Tibial nerve (tissue), 4 donors: ENCODE measurements around the gene FMNL2. TPM values are rescaled to one million over a fixed set of nuclear protein-coding genes. Genes with fewer than 3 reads are reported as not detected.

Experiments
- DNase-seq, 2 donors: peaks; one replicate each; pipeline ENCODE4 v3.0.0-alpha.2; 2019; ENCODE audit warnings: low spot score in 2 of 2
- H3K27ac ChIP-seq, 4 donors: fragments of 200-600 bp; sonication (generic) in 3 of 4; one replicate each; pipeline ENCODE4 v1.5.1; 2017 to 2019; ENCODE audit warnings: mild to moderate bottlenecking in 1 of 4
- H3K27me3 ChIP-seq, 2 donors: fragments of 200-600 bp; sonication (generic) in 1 of 2; one replicate each; pipeline versions ENCODE4 v1.5.1 to v1.6.0; 2017 to 2019
- H3K36me3 ChIP-seq, 3 donors: fragments of 200-600 bp; sonication (generic); one replicate each; pipeline ENCODE4 v1.5.1; 2018 to 2019
- H3K4me1 ChIP-seq, 4 donors: fragments of 200-600 bp; sonication (generic) in 3 of 4; one replicate each; pipeline ENCODE4 v1.5.1; 2017 to 2019
- H3K4me3 ChIP-seq, 4 donors: fragments of 200-600 bp; sonication (generic) in 3 of 4; one replicate each; pipeline ENCODE4 v1.5.1; 2017 to 2019; ENCODE audit warnings: mild to moderate bottlenecking in 1 of 4, moderate library complexity in 1 of 4
- H3K9me3 ChIP-seq, 4 donors: fragments of 200-600 bp; sonication (generic) in 3 of 4; one replicate each; pipeline ENCODE4 v1.5.1; 2017 to 2019
- CTCF ChIP-seq, 5 experiments: fragments of 200-600 bp in 3 of 5; fragments of 450-650 bp in 2 of 5; sonication (generic) in 3 of 5; IDR thresholded peaks; one replicate each; pipeline ENCODE4 v1.5.1; 2016 to 2019; ENCODE audit warnings: antibody characterized with exemption in 5 of 5, mild to moderate bottlenecking in 3 of 5, moderate library complexity in 2 of 5
- EP300 ChIP-seq, 2 donors: sonication (generic); formaldehyde crosslinking; IDR thresholded peaks; one replicate each; pipeline ENCODE4 v1.6.1; 2017; ENCODE audit warnings: antibody characterized with exemption in 2 of 2, mild to moderate bottlenecking in 1 of 2
- POLR2A ChIP-seq, 2 donors: fragments of 450-650 bp; IDR thresholded peaks; one replicate each; pipeline ENCODE4 v1.6.1; 2017; ENCODE audit warnings: antibody characterized with exemption in 2 of 2, mild to moderate bottlenecking in 2 of 2, moderate library complexity in 2 of 2
- WGBS, 2 donors: methylation state at CpG; one replicate each; pipeline ENCODE4 v1.1.5; 2018; 5-methylcytosine and 5-hydroxymethylcytosine counted together
- total RNA-seq, 4 donors: library from RNA; depleted of rRNA; stranded (reverse); fragments of >200 nt; gene quantifications; one replicate each; pipeline ENCODE4 v1.1.0, GENCODE V29; 2016

The FMNL2 gene
- 100 to 1,000 TPM in 2 of 4 donors, 10 to 100 TPM in 2; 94.5 to 131 (median 98.1) TPM for total RNA-seq

- H3K27me3 ChIP-seq, result no peaks in the 10 kb centered on the region
- no peaks in the 10 kb centered on the region for H3K9me3 ChIP-seq
- H3K36me3 ChIP-seq, result no peaks in the 10 kb centered on the region
- peak within 1 kb of the TSS; percentile 83 to 97 (median 92) for H3K27ac ChIP-seq
- H3K4me3 ChIP-seq, result peak within 1 kb of the TSS; percentile 86 to 99 (median 93)
- peaks cover 0 to 41% (median 16%) of the 10 kb centered on the region in 4 donors for H3K4me1 ChIP-seq
- WGBS, 2 donors, result 0 to 1% methylated on average over 15 to 63 of the region's 85 CpGs
- TF ChIP-seq POLR2A (IDR thresholded peaks at IDR 0.05), result peak; percentile 59 to 76
- TF ChIP-seq CTCF (IDR thresholded peaks at IDR 0.05), result peak in 1 of 5 experiments; percentile 13
- peak in 1 of 2 donors; percentile 90 for TF ChIP-seq EP300 (IDR thresholded peaks at IDR 0.05)
- peak; percentile 75 to 79 for DNase-seq
Measured at GRCh38 chr2:152335016-152335725, at the start of gene FMNL2. Gene FMNL2, plus strand, starts transcription at chr2:152335174.

- no peaks in the 10 kb centered on the region for H3K36me3 ChIP-seq
- no peaks in the 10 kb centered on the region for H3K27me3 ChIP-seq
- no peaks in the 10 kb centered on the region for H3K9me3 ChIP-seq
- no peak overlapping the region for H3K27ac ChIP-seq
- no peaks in the 10 kb centered on the region for H3K4me1 ChIP-seq
- TF ChIP-seq CTCF (IDR thresholded peaks at IDR 0.05), result no peak
- no peak for TF ChIP-seq EP300 (IDR thresholded peaks at IDR 0.05)
- DNase-seq, result no peak
- H3K4me3 ChIP-seq, result no peak overlapping the region
Measured at GRCh38 chr2:152292991-152293390, 42.0 kb upstream of the FMNL2 start.

- no peak for DNase-seq
- Histone ChIP-seq H3K27ac (no peak overlapping the region), H3K9me3 (no peaks in the 10 kb centered on the region), H3K36me3 (no peaks in the 10 kb centered on the region), H3K4me3 (no peak overlapping the region), H3K4me1 (no peaks in the 10 kb centered on the region), H3K27me3 (no peaks in the 10 kb centered on the region)
- WGBS, 2 donors, result 83 to 98% methylated on average over 2 of the region's 2 CpGs
- TF ChIP-seq POLR2A (IDR thresholded peaks at IDR 0.05) (no peak), CTCF (IDR thresholded peaks at IDR 0.05) (no peak), EP300 (IDR thresholded peaks at IDR 0.05) (no peak)
Measured at GRCh38 chr2:152297715-152298114, 37.3 kb upstream of the FMNL2 start.

GRCh38 chr2:152298754-152299153 is 36.2 kb upstream of the FMNL2 start:
- no peaks in the 10 kb centered on the region for H3K27me3 ChIP-seq
- H3K4me1 ChIP-seq, result no peaks in the 10 kb centered on the region
- no peak for DNase-seq
- H3K4me3 ChIP-seq, result no peak overlapping the region
- no peaks in the 10 kb centered on the region for H3K9me3 ChIP-seq
- H3K27ac ChIP-seq, result no peak overlapping the region
- no peak for TF ChIP-seq CTCF (IDR thresholded peaks at IDR 0.05)
- no peak for TF ChIP-seq EP300 (IDR thresholded peaks at IDR 0.05)
- no peak for TF ChIP-seq POLR2A (IDR thresholded peaks at IDR 0.05)
- no peaks in the 10 kb centered on the region for H3K36me3 ChIP-seq
- WGBS, 2 donors, result 48 to 50% methylated on average over 1 of the region's 1 CpG

GRCh38 chr2:152301131-152301530 is 33.8 kb upstream of the FMNL2 start:
- Histone ChIP-seq H3K27ac (no peak overlapping the region), H3K4me3 (no peak overlapping the region), H3K9me3 (no peaks in the 10 kb centered on the region), H3K27me3 (no peaks in the 10 kb centered on the region), H3K4me1 (no peaks in the 10 kb centered on the region), H3K36me3 (no peaks in the 10 kb centered on the region)
- TF ChIP-seq POLR2A (IDR thresholded peaks at IDR 0.05), result no peak
- 90 to 99% methylated on average over 3 of the region's 3 CpGs for WGBS, 2 donors
- no peak for DNase-seq
